HFFc6 (cell line): ENCODE results near the gene CAPZA3. TPM values are rescaled to one million over a fixed set of nuclear protein-coding genes. Genes with fewer than 3 reads are reported as not detected.
"Not testable (repeated sequence)": the region's sequence is repeated elsewhere in the genome, so short reads cannot be mapped to it uniquely, and the experiment has no call there.

ENCODE experiments used
- DNase-seq: peaks from one replicate; pipeline ENCODE4 v3.0.0-alpha.2; 2018
- H3K27ac Mint-ChIP-seq: 2 replicates; pipeline ENCODE4 v1.8.0; 2020; ENCODE audit warnings: mild to moderate bottlenecking, mixed read lengths
- H3K27me3 Mint-ChIP-seq: 2 replicates; pipeline ENCODE4 v1.8.0; 2021; ENCODE audit warnings: mild to moderate bottlenecking, moderate library complexity, mixed read lengths; ENCODE audit not compliant: insufficient read depth
- H3K36me3 Mint-ChIP-seq: 2 replicates; pipeline ENCODE4 v1.8.0; 2021; ENCODE audit warnings: low read depth, mixed read lengths
- H3K4me1 Mint-ChIP-seq: 2 replicates; pipeline ENCODE4 v1.8.0; 2020; ENCODE audit warnings: low read depth, mixed read lengths
- H3K4me3 Mint-ChIP-seq: 2 replicates; pipeline ENCODE4 v1.8.0; 2020; ENCODE audit warnings: mild to moderate bottlenecking, moderate library complexity, mixed read lengths
- H3K9me3 Mint-ChIP-seq: 2 replicates; pipeline ENCODE4 v1.8.0; 2020; ENCODE audit warnings: mild to moderate bottlenecking, mixed read lengths
- CTCF ChIP-seq: fragments of 200-600 bp; sonication (generic); IDR thresholded peaks from 2 replicates; pipeline ENCODE4 v1.5.0; 2021; ENCODE audit warnings: antibody characterized with exemption, mild to moderate bottlenecking
- total RNA-seq, 6 experiments: library from RNA; stranded (reverse); fragmentation: NEBNext Ultra II Directional; extraction: Animal tissue kit (Norgen Biotek cat#: 25700); gene quantifications; 2 replicates in 1 of 6; 3 replicates in 5 of 6; pipeline ENCODE4 v1.2.3, GENCODE V29; 2021

The CAPZA3 gene
- total RNA-seq, 6 experiments from 2014 or later, result not detected

- Mint-ChIP-seq H3K4me3 (no peak overlapping the region), H3K27ac (peak overlapping the region; percentile 68), H3K27me3 (no peaks in the 10 kb centered on the region), H3K36me3 (no peaks in the 10 kb centered on the region), H3K9me3 (no peaks in the 10 kb centered on the region), H3K4me1 (peaks cover 68% of the 10 kb centered on the region)
- no peak for DNase-seq
- TF ChIP-seq CTCF, result no peak
Observed at GRCh38 chr12:18752947-18753346, 15.0 kb downstream of the CAPZA3 start.

GRCh38 chr12:18753481-18754123 lies 15.7 kb downstream of the CAPZA3 start:
- Mint-ChIP-seq H3K4me1 (peaks cover 62% of the 10 kb centered on the region), H3K4me3 (no peak overlapping the region), H3K27ac (peak overlapping the region; percentile 68), H3K36me3 (no peaks in the 10 kb centered on the region), H3K27me3 (no peaks in the 10 kb centered on the region), H3K9me3 (no peaks in the 10 kb centered on the region)
- no peak for TF ChIP-seq CTCF
- DNase-seq, result no peak

GRCh38 chr12:18754124-18754707 lies 16.3 kb downstream of the CAPZA3 start:
- 0 out of 2 replicates have a peak overlapping the region, but pooled peaks have one; percentile 9 for H3K27ac Mint-ChIP-seq
- TF ChIP-seq CTCF, result no peak

GRCh38 chr12:18755341-18755740 lies 17.4 kb downstream of the CAPZA3 start:
- Mint-ChIP-seq H3K4me1 (peaks cover 44% of the 10 kb centered on the region), H3K4me3 (no peak overlapping the region), H3K27ac (no peak overlapping the region), H3K36me3 (no peaks in the 10 kb centered on the region), H3K9me3 (no peaks in the 10 kb centered on the region), H3K27me3 (no peaks in the 10 kb centered on the region)
- no peak for DNase-seq
- TF ChIP-seq CTCF, result no peak

More at GRCh38 chr12:18754124-18754707, 16.3 kb downstream of the CAPZA3 start:
- Mint-ChIP-seq H3K27me3 (no peaks in the 10 kb centered on the region), H3K9me3 (no peaks in the 10 kb centered on the region), H3K4me3 (no peak overlapping the region), H3K4me1 (peaks cover 55% of the 10 kb centered on the region), H3K36me3 (no peaks in the 10 kb centered on the region)
- DNase-seq, result no peak

GRCh38 chr12:18766479-18766878 lies 28.6 kb downstream of the CAPZA3 start:
- not testable (repeated sequence) for H3K4me3 Mint-ChIP-seq, H3K27ac Mint-ChIP-seq, H3K27me3 Mint-ChIP-seq, DNase-seq, H3K4me1 Mint-ChIP-seq
- Mint-ChIP-seq H3K9me3 (peaks cover 22% of the 10 kb centered on the region), H3K36me3 (peaks cover 19% of the 10 kb centered on the region)

- Mint-ChIP-seq H3K27me3 (peaks cover 3% of the 10 kb centered on the region), H3K4me1 (no peaks in the 10 kb centered on the region), H3K36me3 (peaks cover 7% of the 10 kb centered on the region), H3K9me3 (peaks cover 14% of the 10 kb centered on the region), H3K4me3 (no peak overlapping the region), H3K27ac (no peak overlapping the region)
- DNase-seq, result no peak
- TF ChIP-seq CTCF, result no peak
Observed at GRCh38 chr12:18782827-18783226, 44.9 kb downstream of the CAPZA3 start.

GRCh38 chr12:18785465-18785864 lies 47.5 kb downstream of the CAPZA3 start:
- not testable (repeated sequence) for DNase-seq, H3K4me3 Mint-ChIP-seq, H3K36me3 Mint-ChIP-seq, H3K27me3 Mint-ChIP-seq, H3K9me3 Mint-ChIP-seq, H3K4me1 Mint-ChIP-seq, H3K27ac Mint-ChIP-seq
